DOHH2 (cell line): ENCODE results near the gene ZNF429.

Source experiments
- CTCF ChIP-seq: fragments of 200-600 bp; sonication (generic); IDR thresholded peaks from one replicate; pipeline ENCODE4 v1.5.1; 2014; ENCODE audit warnings: antibody characterized with exemption, mild to moderate bottlenecking, low read depth, low read length; ENCODE audit not compliant: poor library complexity, severe bottlenecking
- EZH2phosphoT487 ChIP-seq: fragments of 200-600 bp; sonication (generic); IDR thresholded peaks from 2 replicates; pipeline ENCODE4 v1.6.1; 2017; ENCODE audit warnings: borderline replicate concordance, mild to moderate bottlenecking, antibody characterized with exemption, low read length, moderate library complexity, mixed read lengths

GRCh38 chr19:21585281-21585890 is 80.0 kb downstream of the ZNF429 start:
- TF ChIP-seq CTCF (no peak), EZH2phosphoT487 (no peak)
